Neural progenitor cell (in vitro differentiated cells): ENCODE data around the gene IFNA2. TPM values are rescaled to one million over a fixed set of nuclear protein-coding genes. Genes with fewer than 3 reads are reported as not detected.
"Not testable (repeated sequence)": the region's sequence is repeated elsewhere in the genome, so short reads cannot be mapped to it uniquely, and the experiment has no call there.

Experiments
- DNase-seq: peaks from one replicate; pipeline ENCODE4 v3.0.0-alpha.2; 2016; ENCODE audit warnings: low spot score
- H2AFZ ChIP-seq: fragments of 200-600 bp; sonication (generic); replicated peaks from 2 replicates; pipeline ENCODE4 v1.6.1; 2016; ENCODE audit warnings: antibody characterized with exemption
- H3F3A ChIP-seq: fragments of 200-600 bp; sonication (generic); 2 replicates; pipeline ENCODE4 v1.6.1; 2016; ENCODE audit warnings: antibody characterized with exemption, low read depth
- H3K27ac ChIP-seq: fragments of 200-600 bp; sonication (generic); 2 replicates; pipeline ENCODE4 v1.5.1; 2016; ENCODE audit warnings: mild to moderate bottlenecking
- H3K27me3 ChIP-seq: fragments of 200-600 bp; sonication (generic); 2 replicates; pipeline ENCODE4 v1.6.1; 2016; ENCODE audit warnings: mild to moderate bottlenecking, moderate library complexity
- H3K36me3 ChIP-seq: fragments of 200-600 bp; sonication (generic); 2 replicates; pipeline ENCODE4 v1.5.1; 2016
- H3K4me1 ChIP-seq: fragments of 200-600 bp; sonication (generic); 2 replicates; pipeline ENCODE4 v1.6.1; 2016; ENCODE audit warnings: mixed run types
- H3K4me2 ChIP-seq: fragments of 200-600 bp; sonication (generic); 2 replicates; pipeline ENCODE4 v1.6.1; 2016
- H3K4me3 ChIP-seq: fragments of 200-600 bp; sonication (generic); 2 replicates; pipeline ENCODE4 v1.5.1; 2016
- H3K79me2 ChIP-seq: fragments of 200-600 bp; sonication (generic); 2 replicates; pipeline ENCODE4 v1.6.1; 2016; ENCODE audit warnings: low read depth
- H3K9ac ChIP-seq: fragments of 200-600 bp; sonication (generic); 2 replicates; pipeline ENCODE4 v1.6.1; 2016
- H3K9me3 ChIP-seq: fragments of 200-600 bp; sonication (generic); 2 replicates; pipeline ENCODE4 v1.5.1; 2016; ENCODE audit warnings: low read depth
- H4K20me1 ChIP-seq: fragments of 200-600 bp; sonication (generic); 2 replicates; pipeline ENCODE4 v1.6.1; 2016; ENCODE audit warnings: low read depth
- H3K27ac Mint-ChIP-seq: 3 replicates; pipeline ENCODE4 v1.8.0; 2021; ENCODE audit warnings: mixed read lengths
- H3K27me3 Mint-ChIP-seq: 2 replicates; pipeline ENCODE4 v1.8.0; 2022; ENCODE audit warnings: low read depth, mild to moderate bottlenecking, inconsistent platforms, moderate library complexity, mixed read lengths; ENCODE audit not compliant: insufficient read depth
- H3K36me3 Mint-ChIP-seq: 3 replicates; pipeline ENCODE4 v1.8.0; 2021; ENCODE audit warnings: mixed read lengths
- H3K4me1 Mint-ChIP-seq: 3 replicates; pipeline ENCODE4 v1.8.0; 2021; ENCODE audit warnings: mixed read lengths
- H3K4me3 Mint-ChIP-seq: 3 replicates; pipeline ENCODE4 v1.8.0; 2021; ENCODE audit warnings: mild to moderate bottlenecking, moderate library complexity, mixed read lengths
- H3K9me3 Mint-ChIP-seq: 3 replicates; pipeline ENCODE4 v1.8.0; 2020; ENCODE audit warnings: mixed read lengths
- CTCF ChIP-seq: fragments of 200-600 bp; sonication (generic); IDR thresholded peaks from 2 replicates; pipeline ENCODE4 v1.5.1; 2017; ENCODE audit warnings: antibody characterized with exemption, mild to moderate bottlenecking
- EZH2 ChIP-seq: fragments of 200-600 bp; sonication (generic); IDR thresholded peaks from 2 replicates; pipeline ENCODE4 v1.6.1; 2017; ENCODE audit warnings: antibody characterized with exemption, mild to moderate bottlenecking, moderate library complexity
- EZH2phosphoT487 ChIP-seq: fragments of 200-600 bp; sonication (generic); IDR thresholded peaks from 2 replicates; pipeline ENCODE4 v1.6.1; 2017; ENCODE audit warnings: antibody characterized with exemption
- total RNA-seq: library from RNA; depleted of rRNA; stranded (reverse); fragments of >200 nt; gene quantifications from 2 replicates; pipeline ENCODE4 v1.2.3, GENCODE V29; 2015; ENCODE audit warnings: low replicate concordance

Gene IFNA2
- total RNA-seq, 1 donor from 2014 or later, result not detected

GRCh38 chr9:21383627-21384026 is 1.6 kb downstream of the IFNA2 start:
- H3K4me2 ChIP-seq, result no peak overlapping the region
- no peak overlapping the region for H2AFZ ChIP-seq
- no peaks in the 10 kb centered on the region for H3K36me3 ChIP-seq
- no peaks in the 10 kb centered on the region for H4K20me1 ChIP-seq
- Mint-ChIP-seq H3K36me3 (no peaks in the 10 kb centered on the region), H3K4me1 (no peaks in the 10 kb centered on the region), H3K27ac (no peak overlapping the region), H3K27me3 (no peaks in the 10 kb centered on the region), H3K9me3 (no peaks in the 10 kb centered on the region), H3K4me3 (no peak overlapping the region)
- no peak overlapping the region for H3K27ac ChIP-seq
- TF ChIP-seq CTCF (no peak), EZH2phosphoT487 (no peak), EZH2 (no peak)
- H3K4me3 ChIP-seq, result no peak overlapping the region
- H3K79me2 ChIP-seq, result no peaks in the 10 kb centered on the region
- H3K27me3 ChIP-seq, result peaks cover 4% of the 10 kb centered on the region
- no peaks in the 10 kb centered on the region for H3F3A ChIP-seq
- H3K4me1 ChIP-seq, result no peaks in the 10 kb centered on the region
- H3K9me3 ChIP-seq, result no peaks in the 10 kb centered on the region
- DNase-seq, result no peak
- no peak overlapping the region for H3K9ac ChIP-seq

GRCh38 chr9:21381448-21382339 is 3.5 kb downstream of the IFNA2 start:
- H3K27ac Mint-ChIP-seq, result no peak overlapping the region
- Histone ChIP-seq H3K9me3 (no peaks in the 10 kb centered on the region), H3F3A (no peaks in the 10 kb centered on the region), H3K4me2 (no peak overlapping the region), H3K27ac (no peak overlapping the region), H3K27me3 (peaks cover 4% of the 10 kb centered on the region), H3K4me3 (no peak overlapping the region), H3K4me1 (no peaks in the 10 kb centered on the region), H2AFZ (no peak overlapping the region), H3K9ac (no peak overlapping the region), H3K79me2 (no peaks in the 10 kb centered on the region), H3K36me3 (no peaks in the 10 kb centered on the region), H4K20me1 (no peaks in the 10 kb centered on the region)
- no peak for DNase-seq
- TF ChIP-seq EZH2, result no peak
- TF ChIP-seq EZH2phosphoT487, result no peak
- no peak for TF ChIP-seq CTCF
- no peaks in the 10 kb centered on the region for H3K9me3 Mint-ChIP-seq
- H3K36me3 Mint-ChIP-seq, result no peaks in the 10 kb centered on the region
- no peaks in the 10 kb centered on the region for H3K27me3 Mint-ChIP-seq
- no peak overlapping the region for H3K4me3 Mint-ChIP-seq
- H3K4me1 Mint-ChIP-seq, result no peaks in the 10 kb centered on the region

GRCh38 chr9:21371467-21371866 is 13.7 kb downstream of the IFNA2 start:
- not testable (repeated sequence) for H3K9me3 Mint-ChIP-seq

GRCh38 chr9:21367957-21368356 is 17.2 kb downstream of the IFNA2 start, which contains the start of gene IFNA13:
TSS of gene IFNA13 (minus strand) at chr9:21368057. CDS start at chr9:21368010, 47 bp downstream.
- H3K36me3 ChIP-seq, result no peaks in the 10 kb centered on the region
- no peaks in the 10 kb centered on the region for H3K27me3 Mint-ChIP-seq
- no peaks in the 10 kb centered on the region for H3F3A ChIP-seq
- no peak for DNase-seq
- H3K27ac ChIP-seq, result no peak within 1 kb of the TSS
- no peaks in the 10 kb centered on the region for H3K79me2 ChIP-seq
- no peaks in the 10 kb centered on the region for H3K4me1 Mint-ChIP-seq
- no peak within 1 kb of the TSS for H3K4me3 ChIP-seq
- no peaks in the 10 kb centered on the region for H3K4me1 ChIP-seq
- no peak within 1 kb of the TSS for H3K9ac ChIP-seq
- H3K4me2 ChIP-seq, result no peak within 1 kb of the TSS
- TF ChIP-seq EZH2phosphoT487 (no peak), EZH2 (no peak), CTCF (no peak)
- H3K9me3 Mint-ChIP-seq, result no peaks in the 10 kb centered on the region
- H4K20me1 ChIP-seq, result no peaks in the 10 kb centered on the region
- H3K27me3 ChIP-seq, result no peaks in the 10 kb centered on the region
- H3K9me3 ChIP-seq, result no peaks in the 10 kb centered on the region
- no peak within 1 kb of the TSS for H3K4me3 Mint-ChIP-seq
- no peaks in the 10 kb centered on the region for H3K36me3 Mint-ChIP-seq
- H2AFZ ChIP-seq, result no peak within 1 kb of the TSS
- H3K27ac Mint-ChIP-seq, result no peak within 1 kb of the TSS

More at GRCh38 chr9:21371467-21371866, 13.7 kb downstream of the IFNA2 start:
- not testable (repeated sequence) for H3F3A ChIP-seq, H3K79me2 ChIP-seq, H3K27me3 Mint-ChIP-seq, H3K36me3 Mint-ChIP-seq, H3K27me3 ChIP-seq, H2AFZ ChIP-seq, H3K27ac Mint-ChIP-seq, H3K4me2 ChIP-seq, H3K9ac ChIP-seq, H3K4me1 ChIP-seq, H3K36me3 ChIP-seq, H3K9me3 ChIP-seq, DNase-seq, H3K4me3 ChIP-seq, H3K4me3 Mint-ChIP-seq, H4K20me1 ChIP-seq, H3K27ac ChIP-seq, H3K4me1 Mint-ChIP-seq

- not testable (repeated sequence) for H3K4me1 ChIP-seq, DNase-seq, H3K4me3 Mint-ChIP-seq, H3K36me3 Mint-ChIP-seq, H3K27me3 Mint-ChIP-seq, H3K9ac ChIP-seq, H3K9me3 Mint-ChIP-seq, H3K27me3 ChIP-seq, H3K27ac ChIP-seq, H4K20me1 ChIP-seq, H3K79me2 ChIP-seq, H2AFZ ChIP-seq, H3K4me2 ChIP-seq, H3K4me1 Mint-ChIP-seq, H3F3A ChIP-seq, H3K4me3 ChIP-seq, H3K27ac Mint-ChIP-seq, H3K9me3 ChIP-seq, H3K36me3 ChIP-seq
Measured at GRCh38 chr9:21367169-21367568, 18.0 kb downstream of the IFNA2 start.
